GM23338 (cell line): ENCODE results near the gene NPM1. TPM values are rescaled to one million over a fixed set of nuclear protein-coding genes. Genes with fewer than 3 reads are reported as not detected.

Source experiments
- ATAC-seq: fragments of 200-7000 bp; cut with Tn5 transposase; 3 replicates; pipeline ENCODE4 v1.9.1; 2020
- DNase-seq: peaks from one replicate; pipeline ENCODE4 v3.0.0-alpha.2; 2015; ENCODE audit warnings: low spot score
- H2AFZ ChIP-seq: fragments of 200-600 bp; sonication (generic); 2 replicates; pipeline ENCODE4 v1.8.0; 2016; ENCODE audit warnings: antibody characterized with exemption, mild to moderate bottlenecking, moderate library complexity
- H3F3A ChIP-seq: fragments of 200-600 bp; sonication (generic); replicated peaks from 2 replicates; pipeline ENCODE4 v1.8.0; 2017; ENCODE audit warnings: antibody characterized with exemption, mixed run types, low read depth
- H3K27ac ChIP-seq: fragments of 200-600 bp; sonication (generic); 2 replicates; pipeline ENCODE4 v1.6.1; 2016; ENCODE audit warnings: low read depth
- H3K27me3 ChIP-seq: fragments of 200-600 bp; sonication (generic); 2 replicates; pipeline ENCODE4 v1.8.0; 2016; ENCODE audit warnings: mild to moderate bottlenecking, mixed run types, moderate library complexity; ENCODE audit not compliant: insufficient read depth
- H3K36me3 ChIP-seq: fragments of 200-600 bp; sonication (generic); 2 replicates; pipeline ENCODE4 v1.8.0; 2016; ENCODE audit warnings: mild to moderate bottlenecking; ENCODE audit not compliant: insufficient read depth
- H3K4me1 ChIP-seq: fragments of 200-600 bp; sonication (generic); 2 replicates; pipeline ENCODE4 v1.8.0; 2016; ENCODE audit warnings: mild to moderate bottlenecking, moderate library complexity; ENCODE audit not compliant: insufficient read depth
- H3K4me2 ChIP-seq: fragments of 200-600 bp; sonication (generic); 2 replicates; pipeline ENCODE4 v1.7.1; 2017; ENCODE audit warnings: mixed run types
- H3K4me3 ChIP-seq: fragments of 200-600 bp; sonication (generic); 2 replicates; pipeline ENCODE4 v1.6.1; 2016; ENCODE audit warnings: mixed run types
- H3K79me2 ChIP-seq: fragments of 200-600 bp; sonication (generic); replicated peaks from 2 replicates; pipeline ENCODE4 v1.8.0; 2017; ENCODE audit warnings: mild to moderate bottlenecking; ENCODE audit not compliant: insufficient read depth
- H3K9me2 ChIP-seq: fragments of 200-600 bp; sonication (generic); 2 replicates; pipeline ENCODE4 v1.8.0; 2017; ENCODE audit not compliant: insufficient read depth
- H4K20me1 ChIP-seq: fragments of 200-600 bp; sonication (generic); replicated peaks from 2 replicates; pipeline ENCODE4 v1.8.0; 2017; ENCODE audit warnings: mild to moderate bottlenecking; ENCODE audit not compliant: insufficient read depth
- H3K27ac Mint-ChIP-seq: 2 replicates; pipeline ENCODE4 v1.8.0; 2020; ENCODE audit warnings: inconsistent platforms, mild to moderate bottlenecking, moderate library complexity, mixed read lengths
- H3K27me3 Mint-ChIP-seq: 3 replicates; pipeline ENCODE4 v1.8.0; 2022; ENCODE audit warnings: low read depth, mild to moderate bottlenecking, moderate library complexity, mixed read lengths, inconsistent platforms; ENCODE audit not compliant: insufficient read depth, poor library complexity
- H3K36me3 Mint-ChIP-seq: 3 replicates; pipeline ENCODE4 v1.8.0; 2021; ENCODE audit warnings: low read depth, mild to moderate bottlenecking, inconsistent platforms, moderate library complexity, mixed read lengths
- H3K4me1 Mint-ChIP-seq: 3 replicates; pipeline ENCODE4 v1.8.0; 2020; ENCODE audit warnings: mild to moderate bottlenecking, inconsistent platforms, mixed read lengths
- H3K4me3 Mint-ChIP-seq: 3 replicates; pipeline ENCODE4 v1.8.0; 2021; ENCODE audit warnings: moderate library complexity, mild to moderate bottlenecking, inconsistent platforms, mixed read lengths
- H3K9me3 Mint-ChIP-seq: 3 replicates; pipeline ENCODE4 v1.8.0; 2020; ENCODE audit warnings: moderate library complexity, mild to moderate bottlenecking, inconsistent platforms, mixed read lengths
- CREB1 ChIP-seq: fragments of 250-450 bp; sonication (Bioruptor Pico); IDR thresholded peaks from 2 replicates; pipeline ENCODE4 v1.5.0; 2020; ENCODE audit warnings: low read depth, mild to moderate bottlenecking, moderate library complexity
- EZH2 ChIP-seq: fragments of 200-600 bp; sonication (generic); IDR thresholded peaks from one replicate; pipeline ENCODE4 v1.8.0; 2017; ENCODE audit warnings: antibody characterized with exemption, mild to moderate bottlenecking, low read depth; ENCODE audit not compliant: unreplicated experiment
- EZH2phosphoT487 ChIP-seq: fragments of 200-600 bp; sonication (generic); IDR thresholded peaks from one replicate; pipeline ENCODE4 v1.8.1; 2018; ENCODE audit warnings: antibody characterized with exemption; ENCODE audit not compliant: unreplicated experiment
- JUNB ChIP-seq: IDR thresholded peaks from one replicate; pipeline ENCODE4 v1.6.1; 2016; ENCODE audit warnings: antibody characterized with exemption; ENCODE audit not compliant: unreplicated experiment
- NANOG ChIP-seq: IDR thresholded peaks from 2 replicates; pipeline ENCODE4 v1.6.1; 2016; ENCODE audit warnings: antibody characterized with exemption, borderline replicate concordance
- POLR2AphosphoS5 ChIP-seq: IDR thresholded peaks from 2 replicates; pipeline ENCODE4 v1.6.1; 2016; ENCODE audit warnings: antibody characterized with exemption, low read depth
- STAT1 ChIP-seq: IDR thresholded peaks from one replicate; pipeline ENCODE4 v1.6.1; 2016; ENCODE audit warnings: antibody characterized with exemption; ENCODE audit not compliant: unreplicated experiment
- ZNF114 ChIP-seq: fragments of 250-450 bp; sonication (Bioruptor Pico); IDR thresholded peaks from 2 replicates; pipeline ENCODE4 v1.5.0; 2020; ENCODE audit warnings: mild to moderate bottlenecking, moderate library complexity
- ZNF331 ChIP-seq: fragments of 250-450 bp; sonication (Bioruptor Pico); IDR thresholded peaks from 2 replicates; pipeline ENCODE4 v1.5.0; 2020; ENCODE audit warnings: low read depth, mild to moderate bottlenecking, moderate library complexity
- polyA plus RNA-seq: library from polyadenylated mRNA; unstranded; fragments of >200 nt; fragmentation: Nextera tagmentation; extraction: Ambion mirVana; gene quantifications from 2 replicates; pipeline ENCODE4 v1.2.1, GENCODE V29; 2016
- total RNA-seq: library from RNA; depleted of rRNA; stranded (reverse); fragments of >200 nt; shearing (Covaris generic); gene quantifications from 2 replicates; pipeline ENCODE4 v1.2.3, GENCODE V29; 2014
- TF ChIP-seq, protein P1 (sequence below): IDR thresholded peaks from one replicate; pipeline ENCODE4 v1.6.1; 2018; ENCODE audit warnings: antibody characterized with exemption; ENCODE audit not compliant: unreplicated experiment
- TF ChIP-seq, protein P2 (sequence below): fragments of 250-450 bp; sonication (Bioruptor Pico); IDR thresholded peaks from 2 replicates; pipeline ENCODE4 v1.5.0; 2020; ENCODE audit warnings: mild to moderate bottlenecking, moderate library complexity
- TF ChIP-seq, protein P3 (sequence below): IDR thresholded peaks from 2 replicates; pipeline ENCODE4 v1.6.1; 2016; ENCODE audit warnings: antibody characterized with exemption
- TF ChIP-seq, protein P4 (sequence below), 2 experiments: fragments of 200-600 bp in 1 of 2; sonication (generic) in 1 of 2; conservative IDR thresholded peaks; 2 replicates each; pipeline versions ENCODE4 v1.5.1 to v1.6.1; 2016 to 2017; ENCODE audit warnings: antibody characterized with exemption in 2 of 2, low read depth in 2 of 2, mild to moderate bottlenecking in 2 of 2, moderate library complexity in 1 of 2

NPM1 gene
- total and polyA plus RNA-seq, 2 experiments from 2014 or later = 3,739 to 5,242 TPM

DNA sequence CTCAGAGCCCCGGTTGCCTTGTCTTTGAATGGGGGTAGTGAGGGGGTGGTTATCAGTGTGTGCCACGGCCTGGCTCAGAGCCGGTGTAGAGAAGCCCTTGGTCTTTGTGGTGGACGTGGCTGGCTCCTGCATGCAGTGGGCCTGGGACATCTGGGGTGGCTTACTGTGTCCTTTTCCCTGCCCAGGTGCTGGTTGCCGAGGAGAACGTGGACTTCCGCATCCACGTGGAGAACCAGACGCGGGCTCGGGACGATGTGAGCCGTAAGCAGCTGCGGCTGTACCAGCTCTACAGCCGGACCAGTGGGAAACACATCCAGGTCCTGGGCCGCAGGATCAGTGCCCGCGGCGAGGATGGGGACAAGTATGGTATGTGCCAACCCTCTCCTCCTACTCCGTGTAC, 48.3 kb downstream of the NPM1 start:
- H3K27ac ChIP-seq = no peak overlapping the region
- H3K27me3 ChIP-seq = no peaks in the 10 kb centered on the region
- no peaks in the 10 kb centered on the region for H3K9me3 Mint-ChIP-seq
- no peaks in the 10 kb centered on the region for H3F3A ChIP-seq
- H3K4me1 ChIP-seq = peaks cover 17% of the 10 kb centered on the region
- H3K27ac Mint-ChIP-seq = no peak overlapping the region
- H3K27me3 Mint-ChIP-seq = peaks cover 9% of the 10 kb centered on the region
- no peaks in the 10 kb centered on the region for H3K9me2 ChIP-seq
- no peak overlapping the region for H3K4me3 ChIP-seq
- no peaks in the 10 kb centered on the region for H4K20me1 ChIP-seq
- no peaks in the 10 kb centered on the region for H3K79me2 ChIP-seq
- H3K36me3 Mint-ChIP-seq = no peaks in the 10 kb centered on the region; the same call in 2 of the 3 replicates
- peaks cover 45% of the 10 kb centered on the region for H3K4me1 Mint-ChIP-seq
- H2AFZ ChIP-seq = no peak overlapping the region
- no peak for ATAC-seq
- TF ChIP-seq JUNB (no peak), CREB1 (CRISPR knock-in tag) (no peak), POLR2AphosphoS5 (no peak), STAT1 (no peak), ZNF114 (CRISPR knock-in tag) (no peak), ZNF331 (no peak), EZH2 (no peak), EZH2phosphoT487 (no peak), NANOG (no peak)
- TF ChIP-seq, protein P1, sequence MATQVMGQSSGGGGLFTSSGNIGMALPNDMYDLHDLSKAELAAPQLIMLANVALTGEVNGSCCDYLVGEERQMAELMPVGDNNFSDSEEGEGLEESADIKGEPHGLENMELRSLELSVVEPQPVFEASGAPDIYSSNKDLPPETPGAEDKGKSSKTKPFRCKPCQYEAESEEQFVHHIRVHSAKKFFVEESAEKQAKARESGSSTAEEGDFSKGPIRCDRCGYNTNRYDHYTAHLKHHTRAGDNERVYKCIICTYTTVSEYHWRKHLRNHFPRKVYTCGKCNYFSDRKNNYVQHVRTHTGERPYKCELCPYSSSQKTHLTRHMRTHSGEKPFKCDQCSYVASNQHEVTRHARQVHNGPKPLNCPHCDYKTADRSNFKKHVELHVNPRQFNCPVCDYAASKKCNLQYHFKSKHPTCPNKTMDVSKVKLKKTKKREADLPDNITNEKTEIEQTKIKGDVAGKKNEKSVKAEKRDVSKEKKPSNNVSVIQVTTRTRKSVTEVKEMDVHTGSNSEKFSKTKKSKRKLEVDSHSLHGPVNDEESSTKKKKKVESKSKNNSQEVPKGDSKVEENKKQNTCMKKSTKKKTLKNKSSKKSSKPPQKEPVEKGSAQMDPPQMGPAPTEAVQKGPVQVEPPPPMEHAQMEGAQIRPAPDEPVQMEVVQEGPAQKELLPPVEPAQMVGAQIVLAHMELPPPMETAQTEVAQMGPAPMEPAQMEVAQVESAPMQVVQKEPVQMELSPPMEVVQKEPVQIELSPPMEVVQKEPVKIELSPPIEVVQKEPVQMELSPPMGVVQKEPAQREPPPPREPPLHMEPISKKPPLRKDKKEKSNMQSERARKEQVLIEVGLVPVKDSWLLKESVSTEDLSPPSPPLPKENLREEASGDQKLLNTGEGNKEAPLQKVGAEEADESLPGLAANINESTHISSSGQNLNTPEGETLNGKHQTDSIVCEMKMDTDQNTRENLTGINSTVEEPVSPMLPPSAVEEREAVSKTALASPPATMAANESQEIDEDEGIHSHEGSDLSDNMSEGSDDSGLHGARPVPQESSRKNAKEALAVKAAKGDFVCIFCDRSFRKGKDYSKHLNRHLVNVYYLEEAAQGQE = no peak
- TF ChIP-seq, protein P2, sequence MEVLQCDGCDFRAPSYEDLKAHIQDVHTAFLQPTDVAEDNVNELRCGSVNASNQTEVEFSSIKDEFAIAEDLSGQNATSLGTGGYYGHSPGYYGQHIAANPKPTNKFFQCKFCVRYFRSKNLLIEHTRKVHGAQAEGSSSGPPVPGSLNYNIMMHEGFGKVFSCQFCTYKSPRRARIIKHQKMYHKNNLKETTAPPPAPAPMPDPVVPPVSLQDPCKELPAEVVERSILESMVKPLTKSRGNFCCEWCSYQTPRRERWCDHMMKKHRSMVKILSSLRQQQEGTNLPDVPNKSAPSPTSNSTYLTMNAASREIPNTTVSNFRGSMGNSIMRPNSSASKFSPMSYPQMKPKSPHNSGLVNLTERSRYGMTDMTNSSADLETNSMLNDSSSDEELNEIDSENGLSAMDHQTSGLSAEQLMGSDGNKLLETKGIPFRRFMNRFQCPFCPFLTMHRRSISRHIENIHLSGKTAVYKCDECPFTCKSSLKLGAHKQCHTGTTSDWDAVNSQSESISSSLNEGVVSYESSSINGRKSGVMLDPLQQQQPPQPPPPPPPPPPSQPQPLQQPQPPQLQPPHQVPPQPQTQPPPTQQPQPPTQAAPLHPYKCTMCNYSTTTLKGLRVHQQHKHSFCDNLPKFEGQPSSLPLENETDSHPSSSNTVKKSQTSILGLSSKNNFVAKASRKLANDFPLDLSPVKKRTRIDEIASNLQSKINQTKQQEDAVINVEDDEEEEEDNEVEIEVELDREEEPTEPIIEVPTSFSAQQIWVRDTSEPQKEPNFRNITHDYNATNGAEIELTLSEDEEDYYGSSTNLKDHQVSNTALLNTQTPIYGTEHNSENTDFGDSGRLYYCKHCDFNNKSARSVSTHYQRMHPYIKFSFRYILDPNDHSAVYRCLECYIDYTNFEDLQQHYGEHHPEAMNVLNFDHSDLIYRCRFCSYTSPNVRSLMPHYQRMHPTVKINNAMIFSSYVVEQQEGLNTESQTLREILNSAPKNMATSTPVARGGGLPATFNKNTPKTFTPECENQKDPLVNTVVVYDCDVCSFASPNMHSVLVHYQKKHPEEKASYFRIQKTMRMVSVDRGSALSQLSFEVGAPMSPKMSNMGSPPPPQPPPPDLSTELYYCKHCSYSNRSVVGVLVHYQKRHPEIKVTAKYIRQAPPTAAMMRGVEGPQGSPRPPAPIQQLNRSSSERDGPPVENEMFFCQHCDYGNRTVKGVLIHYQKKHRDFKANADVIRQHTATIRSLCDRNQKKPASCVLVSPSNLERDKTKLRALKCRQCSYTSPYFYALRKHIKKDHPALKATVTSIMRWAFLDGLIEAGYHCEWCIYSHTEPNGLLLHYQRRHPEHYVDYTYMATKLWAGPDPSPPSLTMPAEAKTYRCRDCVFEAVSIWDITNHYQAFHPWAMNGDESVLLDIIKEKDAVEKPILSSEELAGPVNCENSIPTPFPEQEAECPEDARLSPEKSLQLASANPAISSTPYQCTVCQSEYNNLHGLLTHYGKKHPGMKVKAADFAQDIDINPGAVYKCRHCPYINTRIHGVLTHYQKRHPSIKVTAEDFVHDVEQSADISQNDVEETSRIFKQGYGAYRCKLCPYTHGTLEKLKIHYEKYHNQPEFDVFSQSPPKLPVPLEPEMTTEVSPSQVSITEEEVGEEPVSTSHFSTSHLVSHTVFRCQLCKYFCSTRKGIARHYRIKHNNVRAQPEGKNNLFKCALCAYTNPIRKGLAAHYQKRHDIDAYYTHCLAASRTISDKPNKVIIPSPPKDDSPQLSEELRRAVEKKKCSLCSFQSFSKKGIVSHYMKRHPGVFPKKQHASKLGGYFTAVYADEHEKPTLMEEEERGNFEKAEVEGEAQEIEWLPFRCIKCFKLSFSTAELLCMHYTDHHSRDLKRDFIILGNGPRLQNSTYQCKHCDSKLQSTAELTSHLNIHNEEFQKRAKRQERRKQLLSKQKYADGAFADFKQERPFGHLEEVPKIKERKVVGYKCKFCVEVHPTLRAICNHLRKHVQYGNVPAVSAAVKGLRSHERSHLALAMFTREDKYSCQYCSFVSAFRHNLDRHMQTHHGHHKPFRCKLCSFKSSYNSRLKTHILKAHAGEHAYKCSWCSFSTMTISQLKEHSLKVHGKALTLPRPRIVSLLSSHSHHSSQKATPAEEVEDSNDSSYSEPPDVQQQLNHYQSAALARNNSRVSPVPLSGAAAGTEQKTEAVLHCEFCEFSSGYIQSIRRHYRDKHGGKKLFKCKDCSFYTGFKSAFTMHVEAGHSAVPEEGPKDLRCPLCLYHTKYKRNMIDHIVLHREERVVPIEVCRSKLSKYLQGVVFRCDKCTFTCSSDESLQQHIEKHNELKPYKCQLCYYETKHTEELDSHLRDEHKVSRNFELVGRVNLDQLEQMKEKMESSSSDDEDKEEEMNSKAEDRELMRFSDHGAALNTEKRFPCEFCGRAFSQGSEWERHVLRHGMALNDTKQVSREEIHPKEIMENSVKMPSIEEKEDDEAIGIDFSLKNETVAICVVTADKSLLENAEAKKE (CRISPR knock-in tag) = no peak
- TF ChIP-seq, protein P3, sequence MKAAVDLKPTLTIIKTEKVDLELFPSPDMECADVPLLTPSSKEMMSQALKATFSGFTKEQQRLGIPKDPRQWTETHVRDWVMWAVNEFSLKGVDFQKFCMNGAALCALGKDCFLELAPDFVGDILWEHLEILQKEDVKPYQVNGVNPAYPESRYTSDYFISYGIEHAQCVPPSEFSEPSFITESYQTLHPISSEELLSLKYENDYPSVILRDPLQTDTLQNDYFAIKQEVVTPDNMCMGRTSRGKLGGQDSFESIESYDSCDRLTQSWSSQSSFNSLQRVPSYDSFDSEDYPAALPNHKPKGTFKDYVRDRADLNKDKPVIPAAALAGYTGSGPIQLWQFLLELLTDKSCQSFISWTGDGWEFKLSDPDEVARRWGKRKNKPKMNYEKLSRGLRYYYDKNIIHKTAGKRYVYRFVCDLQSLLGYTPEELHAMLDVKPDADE = no peak
- TF ChIP-seq, protein P4, sequence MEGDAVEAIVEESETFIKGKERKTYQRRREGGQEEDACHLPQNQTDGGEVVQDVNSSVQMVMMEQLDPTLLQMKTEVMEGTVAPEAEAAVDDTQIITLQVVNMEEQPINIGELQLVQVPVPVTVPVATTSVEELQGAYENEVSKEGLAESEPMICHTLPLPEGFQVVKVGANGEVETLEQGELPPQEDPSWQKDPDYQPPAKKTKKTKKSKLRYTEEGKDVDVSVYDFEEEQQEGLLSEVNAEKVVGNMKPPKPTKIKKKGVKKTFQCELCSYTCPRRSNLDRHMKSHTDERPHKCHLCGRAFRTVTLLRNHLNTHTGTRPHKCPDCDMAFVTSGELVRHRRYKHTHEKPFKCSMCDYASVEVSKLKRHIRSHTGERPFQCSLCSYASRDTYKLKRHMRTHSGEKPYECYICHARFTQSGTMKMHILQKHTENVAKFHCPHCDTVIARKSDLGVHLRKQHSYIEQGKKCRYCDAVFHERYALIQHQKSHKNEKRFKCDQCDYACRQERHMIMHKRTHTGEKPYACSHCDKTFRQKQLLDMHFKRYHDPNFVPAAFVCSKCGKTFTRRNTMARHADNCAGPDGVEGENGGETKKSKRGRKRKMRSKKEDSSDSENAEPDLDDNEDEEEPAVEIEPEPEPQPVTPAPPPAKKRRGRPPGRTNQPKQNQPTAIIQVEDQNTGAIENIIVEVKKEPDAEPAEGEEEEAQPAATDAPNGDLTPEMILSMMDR (conservative IDR thresholded peaks at IDR 0.05; ENCODE audit: low read depth in 2 of 2) = no peak
- no peak overlapping the region for H3K4me3 Mint-ChIP-seq
- no peak overlapping the region for H3K4me2 ChIP-seq
- no peak for DNase-seq
- no peaks in the 10 kb centered on the region for H3K36me3 ChIP-seq
